ENCODE data around the gene GRK1.

Gene GRK1

DNA sequence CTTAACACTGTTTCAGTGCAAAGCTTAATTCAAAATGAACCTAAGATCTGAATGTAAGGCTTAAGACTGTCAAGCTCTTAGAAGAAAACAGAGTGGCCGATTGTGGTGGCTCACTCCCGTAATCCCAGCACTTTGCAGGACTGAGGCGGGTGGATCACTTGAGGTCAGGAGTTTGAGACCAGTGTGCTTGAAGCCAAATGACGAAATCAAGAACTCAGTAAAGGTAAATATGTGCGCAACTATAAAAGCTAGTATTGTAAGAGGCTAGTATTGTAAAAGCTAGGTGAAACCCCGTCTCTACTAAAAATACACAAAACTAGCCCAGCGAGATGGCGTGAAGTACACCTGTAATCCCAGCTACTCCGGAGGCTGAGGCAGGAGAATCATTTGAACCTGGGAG is 21.7 kb upstream of the GRK1 start:
- no peak overlapping the region for H3K4me3 ChIP-seq (ENCODE audit: low read length)
- TF ChIP-seq CTCF (conservative IDR thresholded peaks at IDR 0.05; ENCODE audit: low read length): no peak
- DNase-seq (ENCODE audit: low read depth): no peak

- no peak overlapping the region for H3K4me3 ChIP-seq (ENCODE audit: low read length)
- DNase-seq (ENCODE audit: low read depth): no peak
- TF ChIP-seq CTCF (conservative IDR thresholded peaks at IDR 0.05; ENCODE audit: low read length): no peak
Observed at GRCh38 chr13:113646376-113646775, 20.6 kb upstream of the GRK1 start.

DNA sequence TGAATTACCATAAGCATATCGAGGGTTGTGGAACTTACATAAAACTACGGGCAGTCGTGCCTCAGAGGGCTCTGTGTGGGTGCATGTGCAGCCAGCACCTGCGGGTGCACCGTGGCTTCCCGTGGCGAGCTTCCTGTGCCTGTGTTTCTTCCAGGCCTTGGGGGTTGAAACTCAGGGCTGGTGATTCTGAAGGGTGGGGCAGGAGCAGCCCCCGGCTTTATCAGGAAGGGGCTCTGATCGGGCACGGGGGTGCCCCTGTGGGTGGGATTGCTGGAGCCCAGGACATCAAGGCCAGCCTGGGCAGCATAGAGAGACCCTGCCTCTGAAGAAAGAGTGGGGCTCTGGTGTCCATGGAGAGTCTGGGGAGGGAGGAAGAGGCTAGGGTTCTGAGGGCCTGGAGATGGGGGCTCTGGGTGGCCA is 20.1 kb upstream of the GRK1 start:
- no peak for DNase-seq (ENCODE audit: low read depth)
- no peak overlapping the region for H3K4me3 ChIP-seq (ENCODE audit: low read length)
- TF ChIP-seq CTCF (conservative IDR thresholded peaks at IDR 0.05; ENCODE audit: low read length): no peak

DNA sequence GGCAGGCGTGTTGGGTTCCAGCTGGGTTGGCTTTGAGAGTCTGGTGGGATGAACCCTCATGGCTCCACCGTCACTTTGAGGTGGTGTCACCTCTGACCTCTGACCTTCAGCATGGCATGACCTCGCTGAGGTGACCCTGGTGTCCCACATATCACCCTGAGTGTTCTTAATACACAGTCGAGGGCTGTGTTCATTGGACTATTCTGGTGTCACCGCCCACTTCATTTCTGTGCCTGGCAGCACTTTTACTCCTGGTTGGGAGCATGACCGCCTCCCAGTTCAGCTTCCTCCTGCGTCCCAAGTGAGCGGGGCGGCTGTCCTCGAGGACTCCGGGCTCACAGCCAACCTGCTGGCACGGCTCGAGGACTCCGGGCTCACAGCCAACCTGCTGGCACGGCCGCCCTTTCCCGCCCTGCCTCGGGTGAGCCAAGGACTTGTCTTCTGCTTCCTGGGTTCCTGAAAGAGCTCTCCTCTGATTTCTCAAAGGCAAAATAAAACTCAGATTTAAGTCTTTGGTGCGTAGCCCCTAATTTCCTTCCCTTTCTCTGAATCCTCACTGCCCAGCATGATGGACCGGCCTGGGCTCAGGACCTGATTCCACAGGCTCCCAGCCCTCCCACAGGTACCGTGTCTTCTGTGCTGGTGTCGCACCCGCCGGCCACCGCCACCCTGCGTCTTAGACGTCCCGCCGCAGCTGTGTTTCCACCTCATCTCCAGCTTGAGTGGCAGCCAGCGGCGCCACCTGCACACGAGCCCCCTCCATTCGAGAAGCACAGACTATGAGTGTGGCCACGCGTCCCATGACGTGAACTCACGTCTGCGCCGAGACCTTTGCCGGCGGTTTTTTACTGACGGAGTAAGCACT is 19.4 kb upstream of the GRK1 start:
- no peak for TF ChIP-seq CTCF (conservative IDR thresholded peaks at IDR 0.05; ENCODE audit: low read length)
- peak; percentile 48 for DNase-seq (ENCODE audit: low read depth)

DNA sequence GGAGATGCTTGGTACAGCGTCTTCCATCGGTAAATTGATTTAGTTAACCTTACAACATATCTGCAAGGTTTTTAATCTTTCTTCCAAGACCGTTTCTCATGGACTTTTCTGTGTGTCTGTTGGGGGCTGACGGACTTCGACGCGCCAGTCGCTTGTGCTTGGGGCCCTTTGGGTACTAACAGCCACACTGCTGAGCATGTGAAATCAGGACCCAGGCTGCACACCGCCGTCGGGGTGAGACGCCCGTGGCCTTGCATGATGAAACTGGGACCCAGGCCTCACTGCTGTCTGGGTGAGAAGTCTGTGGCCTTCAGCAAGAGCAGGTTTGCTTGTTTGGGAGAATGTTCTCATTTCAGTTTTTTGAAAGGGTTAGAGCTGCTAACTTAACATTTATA is 18.8 kb upstream of the GRK1 start:
- no peak for TF ChIP-seq CTCF (conservative IDR thresholded peaks at IDR 0.05; ENCODE audit: low read length)
- no peak overlapping the region for H3K4me3 ChIP-seq (ENCODE audit: low read length)

More for the DNA sequence above, 19.4 kb upstream of the GRK1 start:
- H3K4me3 ChIP-seq (ENCODE audit: low read length): no peak overlapping the region

GRCh38 chr13:113649212-113649611 is 17.8 kb upstream of the GRK1 start:
- TF ChIP-seq CTCF (conservative IDR thresholded peaks at IDR 0.05; ENCODE audit: low read length): no peak
- no peak for DNase-seq (ENCODE audit: low read depth)
- H3K4me3 ChIP-seq (ENCODE audit: low read length): no peak overlapping the region

More for the DNA sequence above, 18.8 kb upstream of the GRK1 start:
- DNase-seq (ENCODE audit: low read depth): no peak

DNA sequence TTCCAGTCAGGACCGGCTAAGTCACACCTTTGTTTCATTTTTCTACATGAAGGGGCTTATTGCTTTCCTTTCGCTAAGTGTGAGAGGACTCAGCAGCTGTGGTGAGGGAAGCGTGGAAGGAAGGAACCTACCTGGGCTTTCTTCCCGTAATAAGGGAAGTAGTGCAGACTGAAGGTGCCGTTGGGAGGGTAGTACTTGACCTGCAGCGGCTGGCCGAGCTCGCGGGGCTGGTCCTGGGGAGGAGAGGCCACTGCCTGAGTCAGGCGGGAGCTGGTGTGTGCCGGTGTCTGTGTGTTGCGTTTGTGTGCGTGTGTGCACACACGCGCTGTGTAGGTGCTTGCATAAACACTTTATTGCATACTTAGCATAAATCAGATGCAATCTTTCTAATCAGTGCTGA is 16.7 kb upstream of the GRK1 start:
- no peak overlapping the region for H3K4me3 ChIP-seq (ENCODE audit: low read length)
- no peak for DNase-seq (ENCODE audit: low read depth)
- TF ChIP-seq CTCF (conservative IDR thresholded peaks at IDR 0.05; ENCODE audit: low read length): no peak
